HL-60 (cell line): ENCODE results near the gene PDGFD.

Experiments
- DNase-seq, 2 experiments: peaks; one replicate each; pipeline ENCODE4 v3.0.0-alpha.2; 2010 to 2020; ENCODE audit warnings: low read depth in 1 of 2, low spot score in 1 of 2
- H3K27ac ChIP-seq: fragments of 250-450 bp; sonication (Bioruptor Pico); replicated peaks from 2 replicates; pipeline ENCODE4 v1.5.1; 2020; ENCODE audit warnings: mild to moderate bottlenecking, moderate library complexity
- H3K27me3 ChIP-seq: fragments of 250-450 bp; sonication (Bioruptor Pico); 2 replicates; pipeline ENCODE4 v1.5.1; 2021; ENCODE audit warnings: mild to moderate bottlenecking, moderate library complexity; ENCODE audit not compliant: insufficient read depth, poor library complexity, severe bottlenecking
- H3K4me3 ChIP-seq: replicated peaks from 2 replicates; pipeline ENCODE4 v1.5.1; 2011; ENCODE audit warnings: mild to moderate bottlenecking, control low read depth, low read length; ENCODE audit not compliant: insufficient read depth
- GABPA ChIP-seq: IDR thresholded peaks from 2 replicates; pipeline ENCODE4 v1.6.1; 2012; ENCODE audit warnings: low read depth
- POLR2AphosphoS5 ChIP-seq: IDR thresholded peaks from 2 replicates; pipeline ENCODE4 v1.6.1; 2012; ENCODE audit warnings: low read depth
- SPI1 ChIP-seq: IDR thresholded peaks from 2 replicates; pipeline ENCODE4 v1.6.1; 2012; ENCODE audit warnings: low read depth, mild to moderate bottlenecking, borderline replicate concordance
- TF ChIP-seq, protein P1 (sequence below): IDR thresholded peaks from one replicate; pipeline ENCODE4 v1.5.1; 2011; ENCODE audit warnings: low read length, control low read depth, inconsistent platforms; ENCODE audit not compliant: insufficient read depth
- TF ChIP-seq, protein P2 (sequence below): IDR thresholded peaks from 2 replicates; pipeline ENCODE4 v1.6.1; 2012; ENCODE audit warnings: low read depth; ENCODE audit not compliant: insufficient replicate concordance

Gene PDGFD

DNA sequence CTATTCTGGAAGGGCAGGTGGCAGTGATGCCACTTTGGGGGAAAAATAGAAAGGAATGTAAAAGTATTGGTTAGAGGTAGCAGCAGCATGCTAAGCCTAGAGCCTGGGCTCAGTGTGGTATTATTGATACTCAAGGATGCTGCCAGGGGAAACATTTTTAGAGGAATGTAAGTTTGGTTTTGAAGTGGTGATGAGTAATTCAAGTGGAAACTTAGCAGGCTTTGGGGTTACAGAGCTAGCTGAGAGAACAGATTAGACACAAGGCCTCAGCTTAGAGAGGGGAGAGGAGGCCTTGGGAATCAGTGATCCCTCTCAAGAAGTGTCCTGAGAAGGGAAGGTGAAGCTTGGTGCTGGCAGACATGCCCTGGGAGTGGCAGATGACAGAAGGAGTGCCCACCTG, 160.5 kb downstream of the PDGFD start:
- Histone ChIP-seq H3K27ac (no peak overlapping the region), H3K4me3 (no peak overlapping the region), H3K27me3 (no peaks in the 10 kb centered on the region)
- DNase-seq = no peak
- TF ChIP-seq SPI1 = no peak

DNA sequence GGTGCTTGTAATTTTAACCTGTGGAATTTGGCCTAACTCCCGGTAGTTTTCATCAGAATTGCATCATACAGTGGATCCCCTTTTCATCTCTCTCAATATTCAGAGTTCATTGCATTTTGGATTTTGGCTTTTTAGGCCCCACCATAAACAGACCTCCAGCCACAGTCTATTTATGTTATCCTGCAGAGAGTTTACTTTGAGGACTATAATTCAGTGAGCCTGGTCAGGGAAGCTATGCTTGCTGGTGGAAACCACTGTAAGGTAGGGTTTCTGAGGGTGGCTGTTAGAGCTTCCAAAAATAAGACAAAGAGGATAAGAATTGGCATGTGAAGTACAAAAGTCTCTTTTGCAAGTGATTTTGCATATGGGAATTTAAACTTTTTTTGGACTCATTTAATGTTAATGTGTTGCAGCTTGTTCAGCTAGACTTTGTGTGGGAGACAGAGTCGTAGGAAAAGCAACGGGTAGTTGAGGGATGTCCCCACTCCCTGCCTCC, 162.3 kb downstream of the PDGFD start:
- TF ChIP-seq, protein P1, sequence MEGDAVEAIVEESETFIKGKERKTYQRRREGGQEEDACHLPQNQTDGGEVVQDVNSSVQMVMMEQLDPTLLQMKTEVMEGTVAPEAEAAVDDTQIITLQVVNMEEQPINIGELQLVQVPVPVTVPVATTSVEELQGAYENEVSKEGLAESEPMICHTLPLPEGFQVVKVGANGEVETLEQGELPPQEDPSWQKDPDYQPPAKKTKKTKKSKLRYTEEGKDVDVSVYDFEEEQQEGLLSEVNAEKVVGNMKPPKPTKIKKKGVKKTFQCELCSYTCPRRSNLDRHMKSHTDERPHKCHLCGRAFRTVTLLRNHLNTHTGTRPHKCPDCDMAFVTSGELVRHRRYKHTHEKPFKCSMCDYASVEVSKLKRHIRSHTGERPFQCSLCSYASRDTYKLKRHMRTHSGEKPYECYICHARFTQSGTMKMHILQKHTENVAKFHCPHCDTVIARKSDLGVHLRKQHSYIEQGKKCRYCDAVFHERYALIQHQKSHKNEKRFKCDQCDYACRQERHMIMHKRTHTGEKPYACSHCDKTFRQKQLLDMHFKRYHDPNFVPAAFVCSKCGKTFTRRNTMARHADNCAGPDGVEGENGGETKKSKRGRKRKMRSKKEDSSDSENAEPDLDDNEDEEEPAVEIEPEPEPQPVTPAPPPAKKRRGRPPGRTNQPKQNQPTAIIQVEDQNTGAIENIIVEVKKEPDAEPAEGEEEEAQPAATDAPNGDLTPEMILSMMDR = no peak
- H3K27me3 ChIP-seq = no peaks in the 10 kb centered on the region
- no peak overlapping the region for H3K27ac ChIP-seq
- no peak overlapping the region for H3K4me3 ChIP-seq
- DNase-seq = no peak

DNA sequence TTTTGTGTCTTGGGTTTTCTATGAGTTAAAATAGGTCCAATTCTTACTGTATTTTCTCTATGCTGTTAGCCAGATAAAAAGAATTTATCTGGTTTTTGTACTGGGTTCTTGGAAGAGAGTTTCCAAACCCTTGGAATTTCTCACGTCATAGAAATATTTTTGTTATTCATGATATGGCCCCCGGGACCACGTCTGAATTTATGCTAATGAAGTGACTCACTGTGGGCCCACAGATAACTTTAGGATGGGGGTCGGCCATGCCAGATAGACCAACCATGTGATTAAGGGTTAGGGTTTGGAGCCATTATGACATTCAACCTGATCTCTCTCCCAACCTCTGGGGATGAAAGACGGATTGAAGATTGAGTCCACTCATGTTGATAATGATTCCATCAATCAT, 163.1 kb downstream of the PDGFD start:
- Histone ChIP-seq H3K4me3 (no peak overlapping the region), H3K27me3 (no peaks in the 10 kb centered on the region), H3K27ac (no peak overlapping the region)
- DNase-seq = no peak
- TF ChIP-seq, protein P2, sequence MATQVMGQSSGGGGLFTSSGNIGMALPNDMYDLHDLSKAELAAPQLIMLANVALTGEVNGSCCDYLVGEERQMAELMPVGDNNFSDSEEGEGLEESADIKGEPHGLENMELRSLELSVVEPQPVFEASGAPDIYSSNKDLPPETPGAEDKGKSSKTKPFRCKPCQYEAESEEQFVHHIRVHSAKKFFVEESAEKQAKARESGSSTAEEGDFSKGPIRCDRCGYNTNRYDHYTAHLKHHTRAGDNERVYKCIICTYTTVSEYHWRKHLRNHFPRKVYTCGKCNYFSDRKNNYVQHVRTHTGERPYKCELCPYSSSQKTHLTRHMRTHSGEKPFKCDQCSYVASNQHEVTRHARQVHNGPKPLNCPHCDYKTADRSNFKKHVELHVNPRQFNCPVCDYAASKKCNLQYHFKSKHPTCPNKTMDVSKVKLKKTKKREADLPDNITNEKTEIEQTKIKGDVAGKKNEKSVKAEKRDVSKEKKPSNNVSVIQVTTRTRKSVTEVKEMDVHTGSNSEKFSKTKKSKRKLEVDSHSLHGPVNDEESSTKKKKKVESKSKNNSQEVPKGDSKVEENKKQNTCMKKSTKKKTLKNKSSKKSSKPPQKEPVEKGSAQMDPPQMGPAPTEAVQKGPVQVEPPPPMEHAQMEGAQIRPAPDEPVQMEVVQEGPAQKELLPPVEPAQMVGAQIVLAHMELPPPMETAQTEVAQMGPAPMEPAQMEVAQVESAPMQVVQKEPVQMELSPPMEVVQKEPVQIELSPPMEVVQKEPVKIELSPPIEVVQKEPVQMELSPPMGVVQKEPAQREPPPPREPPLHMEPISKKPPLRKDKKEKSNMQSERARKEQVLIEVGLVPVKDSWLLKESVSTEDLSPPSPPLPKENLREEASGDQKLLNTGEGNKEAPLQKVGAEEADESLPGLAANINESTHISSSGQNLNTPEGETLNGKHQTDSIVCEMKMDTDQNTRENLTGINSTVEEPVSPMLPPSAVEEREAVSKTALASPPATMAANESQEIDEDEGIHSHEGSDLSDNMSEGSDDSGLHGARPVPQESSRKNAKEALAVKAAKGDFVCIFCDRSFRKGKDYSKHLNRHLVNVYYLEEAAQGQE = no peak
- TF ChIP-seq, protein P1 = no peak
- TF ChIP-seq POLR2AphosphoS5 (no peak), SPI1 (no peak)

DNA sequence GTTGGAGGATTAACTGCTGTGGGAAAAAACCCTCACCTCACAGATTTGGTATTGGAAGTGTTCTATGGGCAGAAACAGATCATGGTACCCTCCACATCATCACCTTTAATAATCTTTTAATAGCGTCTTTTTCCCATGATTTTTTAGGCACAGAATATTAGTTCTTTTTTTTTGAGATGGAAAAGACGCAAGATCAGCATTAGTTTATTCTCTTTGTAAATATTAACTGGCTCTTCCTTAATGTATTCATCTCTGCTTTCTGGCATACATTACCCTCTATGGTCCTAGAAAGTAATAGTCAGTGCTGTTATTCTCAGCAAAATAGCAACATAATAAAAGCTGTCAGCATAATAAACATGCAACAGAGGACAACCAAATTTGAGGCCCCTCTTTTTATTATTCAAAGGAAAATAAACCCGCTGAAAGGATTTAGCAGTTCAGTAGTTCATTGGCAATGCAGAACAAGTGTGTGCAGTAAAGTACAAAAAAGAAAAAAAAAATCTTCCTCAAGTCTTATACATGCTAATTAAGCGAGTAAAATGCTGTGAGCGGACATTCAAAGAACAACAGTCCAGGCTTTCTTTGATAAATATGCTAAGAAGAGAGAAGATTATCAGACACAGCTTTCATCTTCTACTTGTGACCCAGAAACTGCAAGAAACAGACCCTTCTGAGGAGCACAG, 165.0 kb downstream of the PDGFD start:
- H3K27me3 ChIP-seq = no peaks in the 10 kb centered on the region
- TF ChIP-seq GABPA (no peak), SPI1 (no peak), POLR2AphosphoS5 (no peak)
- TF ChIP-seq, protein P1 = no peak
- TF ChIP-seq, protein P2 = no peak
- H3K27ac ChIP-seq = no peak overlapping the region
- no peak for DNase-seq
- H3K4me3 ChIP-seq = no peak overlapping the region
